ENCODE measurements around the gene CELA3B. TPM values are rescaled to one million over a fixed set of nuclear protein-coding genes. Genes with fewer than 3 reads are reported as not detected.
"Not testable (repeated sequence)": the region's sequence is repeated elsewhere in the genome, so short reads cannot be mapped to it uniquely, and the experiment has no call there.

CELA3B gene
- total RNA-seq, 1 donor from 2014 or later: 13.7 TPM

- DNase-seq (ENCODE audit: low spot score): not testable (repeated sequence)
Measured at GRCh38 chr1:21975296-21975695, 1.5 kb upstream of the CELA3B start.

GRCh38 chr1:21978209-21978608 is 1.4 kb downstream of the CELA3B start:
- DNase-seq (ENCODE audit: low spot score): not testable (repeated sequence)

GRCh38 chr1:21980515-21981220 is 3.8 kb downstream of the CELA3B start:
- DNase-seq (ENCODE audit: low spot score): not testable (repeated sequence)

- peak; percentile 53 for DNase-seq (ENCODE audit: low spot score)
Measured at GRCh38 chr1:21981253-21981652, 4.4 kb downstream of the CELA3B start.

DNA sequence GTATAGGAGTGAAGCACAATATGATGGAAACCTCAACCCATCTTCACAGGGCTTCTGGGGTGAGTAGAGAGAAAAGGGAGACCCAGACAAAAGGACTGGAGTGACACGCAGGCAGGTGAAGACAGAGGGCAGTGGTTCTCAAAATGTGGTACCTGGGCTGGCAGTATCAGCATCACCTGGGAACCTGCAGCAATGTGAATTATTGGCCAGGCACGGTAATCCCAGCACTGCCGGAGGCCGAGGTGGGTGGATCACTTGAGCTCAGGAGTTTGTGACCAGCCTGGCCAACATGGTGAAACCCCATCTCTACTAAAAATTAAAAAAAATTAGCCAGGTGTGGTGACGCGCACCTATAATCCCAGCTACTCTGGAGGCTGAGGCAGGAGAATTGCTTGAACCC is 5.3 kb downstream of the CELA3B start:
- DNase-seq (ENCODE audit: low spot score): not testable (repeated sequence)

GRCh38 chr1:21983539-21983938 is 6.7 kb downstream of the CELA3B start:
- not testable (repeated sequence) for DNase-seq (ENCODE audit: low spot score)

DNA sequence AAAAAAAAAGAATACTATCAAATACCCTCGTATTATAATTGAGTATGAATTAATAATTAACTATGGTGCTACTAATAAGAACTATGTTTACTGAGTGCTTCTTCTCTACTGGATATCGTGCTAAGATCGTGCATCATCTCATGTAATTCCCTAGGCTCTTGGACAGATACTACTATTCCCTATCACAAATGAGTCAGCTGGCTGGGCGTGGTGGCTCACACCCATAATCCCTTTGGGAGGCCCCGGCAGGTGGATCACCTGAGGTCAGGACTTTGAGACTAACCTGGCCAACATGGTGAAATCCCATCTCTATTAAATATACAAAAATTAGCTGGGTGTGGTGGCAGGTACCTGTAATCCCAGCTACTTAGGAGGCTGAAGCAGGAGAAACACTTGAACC is 9.1 kb downstream of the CELA3B start:
- not testable (repeated sequence) for DNase-seq (ENCODE audit: low spot score)

- DNase-seq (ENCODE audit: low spot score): not testable (repeated sequence)
Measured at GRCh38 chr1:21986386-21986785, 9.6 kb downstream of the CELA3B start.

- DNase-seq (ENCODE audit: low spot score): not testable (repeated sequence)
Measured at GRCh38 chr1:21989672-21990393, 13.0 kb downstream of the CELA3B start.

- DNase-seq (ENCODE audit: low spot score): not testable (repeated sequence)
Measured at GRCh38 chr1:21992186-21992585, 15.4 kb downstream of the CELA3B start.

GRCh38 chr1:21994716-21995115 is 17.9 kb downstream of the CELA3B start:
- DNase-seq (ENCODE audit: low spot score): not testable (repeated sequence)

DNA sequence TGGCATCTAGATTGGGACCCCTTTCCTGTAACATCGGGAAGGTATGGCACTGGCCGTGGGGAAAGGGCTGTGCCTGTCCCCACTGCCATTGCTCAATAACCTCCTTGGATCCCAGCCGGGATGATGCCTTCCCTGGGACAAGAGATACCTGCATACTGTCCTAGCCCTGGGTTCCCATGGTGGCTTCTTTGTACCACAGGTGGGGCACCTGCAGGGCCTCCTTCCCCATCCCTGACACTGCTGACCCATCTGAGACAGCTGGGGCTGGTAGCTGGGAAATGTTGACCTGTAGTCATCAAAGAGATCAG is 19.8 kb downstream of the CELA3B start:
- DNase-seq (ENCODE audit: low spot score): not testable (repeated sequence)

GRCh38 chr1:21997891-21998623 is 21.2 kb downstream of the CELA3B start:
- not testable (repeated sequence) for DNase-seq (ENCODE audit: low spot score)

DNA sequence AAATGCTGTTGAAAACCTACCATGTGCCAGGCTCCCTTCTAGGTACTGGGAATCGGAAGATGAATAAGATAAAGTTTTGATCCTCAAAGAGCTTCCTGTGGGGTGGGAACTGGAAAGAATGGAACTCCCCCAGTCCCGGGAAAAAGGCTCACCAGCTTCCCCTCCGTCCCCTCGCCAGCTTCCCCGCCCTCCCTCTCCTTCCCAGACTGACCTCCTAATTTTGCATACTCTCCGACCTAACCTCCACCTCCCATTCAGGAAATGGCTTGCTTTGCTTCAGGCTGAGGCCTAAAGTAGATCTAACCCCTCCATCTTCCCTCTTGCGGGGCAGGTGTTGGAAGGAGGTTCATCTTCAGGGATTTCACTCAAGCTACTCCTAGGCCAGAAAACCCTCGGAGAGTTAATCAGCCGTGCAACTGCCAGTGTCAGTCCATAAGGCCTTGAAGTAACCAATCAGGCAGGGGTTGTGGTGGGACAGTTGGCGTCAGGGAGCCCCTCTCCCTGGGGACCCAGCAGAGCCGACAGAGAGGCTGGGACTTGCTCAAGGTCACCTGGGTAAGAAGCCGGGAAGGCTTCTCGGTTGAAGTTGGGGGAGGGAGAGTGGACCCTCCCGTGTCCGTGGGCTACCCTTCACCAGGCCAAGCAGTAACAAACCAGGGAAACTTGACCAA is 21.9 kb downstream of the CELA3B start:
- not testable (repeated sequence) for DNase-seq (ENCODE audit: low spot score)

DNA sequence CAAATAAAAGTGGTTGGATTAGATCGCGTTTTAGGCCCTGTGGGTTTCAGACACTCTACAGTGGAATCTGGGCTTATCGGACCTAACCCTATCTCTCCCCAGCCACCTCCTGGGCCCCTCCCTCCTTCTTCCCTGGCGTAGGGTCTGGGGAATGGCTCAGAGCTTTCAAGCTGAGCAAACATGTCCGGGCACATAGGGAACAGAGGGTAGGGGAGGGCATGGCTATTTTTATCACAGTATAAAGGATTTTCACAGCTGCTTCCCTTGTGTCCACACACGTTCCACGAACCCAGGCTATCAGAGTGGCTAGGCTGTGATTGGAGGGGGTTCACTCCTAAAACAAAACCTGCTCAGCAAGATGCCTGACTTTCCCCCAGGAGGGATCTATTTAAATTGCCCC is 22.8 kb downstream of the CELA3B start:
- not testable (repeated sequence) for DNase-seq (ENCODE audit: low spot score)

DNA sequence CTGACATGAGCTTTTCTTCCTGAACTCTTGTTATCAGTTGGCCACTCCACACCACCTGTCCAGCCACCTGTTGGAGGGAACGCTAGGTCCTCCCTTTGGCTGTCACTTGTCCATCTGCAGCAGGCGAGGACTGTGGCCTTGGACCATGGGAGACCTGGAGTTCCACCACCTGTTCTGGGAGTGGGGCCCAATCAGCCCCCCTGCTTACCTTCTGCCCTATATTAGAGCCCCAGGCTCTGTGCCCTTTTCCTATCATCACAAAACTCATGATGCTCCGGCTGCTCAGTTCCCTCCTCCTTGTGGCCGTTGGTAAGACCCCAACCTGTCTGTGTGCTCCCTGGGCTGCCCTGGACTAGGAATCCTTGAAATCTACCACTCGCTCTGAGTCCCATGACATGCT is 24.6 kb downstream of the CELA3B start, which contains the start of gene CELA3A:
TSS of gene CELA3A (plus strand) at position 249 of the 400 bp plus-strand sequence. CDS start at position 267, 18 bp downstream.
- no peak for DNase-seq (ENCODE audit: low spot score)

DNA sequence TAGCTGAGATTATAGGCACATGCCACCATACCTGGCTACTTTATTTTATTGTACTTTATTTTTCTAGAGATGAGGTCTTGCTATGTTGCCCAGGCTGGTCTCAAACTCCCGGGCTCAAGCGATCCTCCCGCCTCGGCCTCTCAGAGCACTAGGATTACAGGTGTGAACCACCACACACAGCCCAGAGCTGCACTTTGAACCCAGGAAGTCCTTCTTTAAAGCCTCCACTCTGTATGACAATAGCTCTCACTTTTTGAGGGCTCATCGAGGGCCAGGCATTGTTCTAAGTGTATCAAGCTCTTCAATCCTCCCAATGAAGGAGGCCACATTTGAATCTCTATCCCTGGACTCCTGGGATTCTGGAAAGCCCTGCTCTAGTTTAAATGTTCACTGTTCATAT is 25.6 kb downstream of the CELA3B start:
- not testable (repeated sequence) for DNase-seq (ENCODE audit: low spot score)

GRCh38 chr1:22002875-22003274 is 26.1 kb downstream of the CELA3B start:
- DNase-seq (ENCODE audit: low spot score): not testable (repeated sequence)

GRCh38 chr1:22003959-22004358 is 27.1 kb downstream of the CELA3B start:
- DNase-seq (ENCODE audit: low spot score): not testable (repeated sequence)

GRCh38 chr1:22005261-22006149 is 28.7 kb downstream of the CELA3B start:
- DNase-seq (ENCODE audit: low spot score): peak; percentile 67

DNA sequence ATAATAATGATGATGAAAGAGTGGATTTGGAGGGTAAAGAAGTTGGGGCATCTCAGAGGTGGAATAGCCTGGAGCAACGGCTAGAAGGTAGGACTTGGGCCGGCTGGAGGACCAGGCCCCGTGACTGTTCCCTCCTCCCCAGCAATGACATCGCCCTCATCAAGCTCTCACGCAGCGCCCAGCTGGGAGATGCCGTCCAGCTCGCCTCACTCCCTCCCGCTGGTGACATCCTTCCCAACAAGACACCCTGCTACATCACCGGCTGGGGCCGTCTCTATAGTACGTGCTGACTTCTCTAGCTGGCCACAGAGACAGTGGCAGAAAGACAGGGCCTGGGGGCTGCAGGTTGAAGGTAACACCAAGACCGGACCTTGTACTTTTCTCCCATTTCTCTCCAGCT is 29.9 kb downstream of the CELA3B start:
- not testable (repeated sequence) for DNase-seq (ENCODE audit: low spot score)

Data from mucosa of gallbladder (tissue), 1 donor.